Mammary epithelial cell (primary cell): ENCODE results near the gene AGAP1.

Experiments used
- CTCF ChIP-seq, 2 donors: IDR thresholded peaks in 1 of 2; conservative IDR thresholded peaks in 1 of 2; 2 replicates each; pipeline ENCODE4 v1.5.1; 2011 to 2012; ENCODE audit warnings: inconsistent platforms in 2 of 2, low read length in 2 of 2, mild to moderate bottlenecking in 2 of 2, control low read depth in 1 of 2, low read depth in 1 of 2; ENCODE audit not compliant: insufficient read depth in 1 of 2; ENCODE audit errors: extremely low read depth in 1 of 2
- EZH2 ChIP-seq: IDR thresholded peaks from 2 replicates; pipeline ENCODE4 v1.6.1; 2012; ENCODE audit warnings: low read length, inconsistent platforms, borderline replicate concordance

GRCh38 chr2:235639885-235640284 lies 146.0 kb downstream of the AGAP1 start:
- no peak for TF ChIP-seq CTCF (conservative IDR thresholded peaks at IDR 0.05 in 1 of 2, IDR thresholded peaks at IDR 0.05 in 1 of 2; ENCODE audit: extremely low read depth in 1 of 2, insufficient read depth in 1 of 2, low read depth in 1 of 2, low read length in 2 of 2)
- TF ChIP-seq EZH2, result no peak
